HTERT RPE-1 (cell line): ENCODE measurements around the gene HNF1B.
"Not testable (repeated sequence)": the region's sequence is repeated elsewhere in the genome, so short reads cannot be mapped to it uniquely, and the experiment has no call there.

Experiments used
- in situ Hi-C: fragments of 300-500 bp; cut with MboI; formaldehyde crosslinking; loops from 4 replicates; pipeline ENCODE4 v1.14.3; 2020; ENCODE audit warnings: low sequenced_read_pairs

HNF1B gene, protein sequence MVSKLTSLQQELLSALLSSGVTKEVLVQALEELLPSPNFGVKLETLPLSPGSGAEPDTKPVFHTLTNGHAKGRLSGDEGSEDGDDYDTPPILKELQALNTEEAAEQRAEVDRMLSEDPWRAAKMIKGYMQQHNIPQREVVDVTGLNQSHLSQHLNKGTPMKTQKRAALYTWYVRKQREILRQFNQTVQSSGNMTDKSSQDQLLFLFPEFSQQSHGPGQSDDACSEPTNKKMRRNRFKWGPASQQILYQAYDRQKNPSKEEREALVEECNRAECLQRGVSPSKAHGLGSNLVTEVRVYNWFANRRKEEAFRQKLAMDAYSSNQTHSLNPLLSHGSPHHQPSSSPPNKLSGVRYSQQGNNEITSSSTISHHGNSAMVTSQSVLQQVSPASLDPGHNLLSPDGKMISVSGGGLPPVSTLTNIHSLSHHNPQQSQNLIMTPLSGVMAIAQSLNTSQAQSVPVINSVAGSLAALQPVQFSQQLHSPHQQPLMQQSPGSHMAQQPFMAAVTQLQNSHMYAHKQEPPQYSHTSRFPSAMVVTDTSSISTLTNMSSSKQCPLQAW

DNA sequence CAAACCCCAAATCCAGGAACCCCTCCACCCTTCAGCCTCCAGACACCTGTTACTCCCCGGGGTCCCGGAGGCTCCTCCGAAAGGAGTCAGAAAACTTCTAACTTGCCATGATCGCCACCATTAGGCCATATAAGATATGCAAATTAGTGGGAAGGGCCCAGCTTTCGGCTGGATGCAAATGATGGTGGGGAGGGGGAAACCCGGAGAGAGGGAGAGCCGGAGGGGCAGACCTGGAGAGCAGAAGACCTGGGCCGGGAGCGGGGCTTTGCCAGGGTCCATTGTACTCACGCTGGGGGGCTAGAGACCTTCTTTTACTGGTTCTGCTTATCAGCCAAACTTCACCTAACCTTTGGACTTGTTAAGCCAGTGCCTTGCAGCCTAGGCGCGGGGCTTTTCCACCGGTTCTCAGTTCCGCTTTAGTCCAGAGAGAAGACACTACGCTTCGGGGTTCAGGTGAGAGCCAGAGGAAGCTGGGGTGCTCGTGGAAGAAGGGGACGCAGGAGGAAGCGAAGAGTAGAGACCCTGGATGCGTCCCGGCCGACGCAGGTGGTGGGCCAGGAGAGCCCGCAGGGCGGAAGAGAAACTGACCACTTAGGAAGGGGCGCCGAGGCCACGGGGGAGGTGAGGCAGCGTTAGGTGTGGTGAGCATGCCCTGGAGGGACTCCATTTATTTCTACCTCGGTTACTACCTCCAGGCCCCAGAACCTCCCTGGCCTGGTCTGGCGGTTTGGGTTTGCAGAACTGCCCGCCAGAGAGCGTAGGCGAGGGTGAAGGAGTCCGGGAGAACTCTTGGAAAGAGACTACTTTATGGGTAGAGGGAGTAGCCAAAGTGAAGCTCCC is at the start of gene HNF1B:
TSS of gene HNF1B (minus strand) at position 99 of the 840 bp plus-strand sequence. CDS start 175 bp downstream, outside the sequence.
- in situ Hi-C loops = no loop called here

DNA sequence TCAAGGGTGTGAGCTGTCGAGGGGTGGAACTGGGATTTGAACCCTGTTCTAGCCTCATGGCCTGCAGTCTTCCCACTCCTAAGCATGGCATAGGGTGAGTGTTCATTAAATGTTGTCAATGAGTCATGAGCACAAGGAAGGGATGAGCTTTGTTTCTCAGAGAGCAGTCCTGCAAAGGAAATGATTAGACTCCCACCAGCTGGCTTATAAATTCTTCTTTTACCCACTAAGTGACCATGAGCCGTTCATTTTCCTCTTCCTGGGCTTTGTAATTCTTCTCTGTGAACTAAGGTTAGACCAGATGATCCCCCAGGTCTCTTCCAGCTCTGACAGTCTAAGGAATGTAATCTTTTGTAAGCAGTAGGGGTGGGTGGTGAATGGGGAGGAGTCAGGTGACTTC is 47.9 kb upstream of the HNF1B start:
- in situ Hi-C loops = no loop called here

DNA sequence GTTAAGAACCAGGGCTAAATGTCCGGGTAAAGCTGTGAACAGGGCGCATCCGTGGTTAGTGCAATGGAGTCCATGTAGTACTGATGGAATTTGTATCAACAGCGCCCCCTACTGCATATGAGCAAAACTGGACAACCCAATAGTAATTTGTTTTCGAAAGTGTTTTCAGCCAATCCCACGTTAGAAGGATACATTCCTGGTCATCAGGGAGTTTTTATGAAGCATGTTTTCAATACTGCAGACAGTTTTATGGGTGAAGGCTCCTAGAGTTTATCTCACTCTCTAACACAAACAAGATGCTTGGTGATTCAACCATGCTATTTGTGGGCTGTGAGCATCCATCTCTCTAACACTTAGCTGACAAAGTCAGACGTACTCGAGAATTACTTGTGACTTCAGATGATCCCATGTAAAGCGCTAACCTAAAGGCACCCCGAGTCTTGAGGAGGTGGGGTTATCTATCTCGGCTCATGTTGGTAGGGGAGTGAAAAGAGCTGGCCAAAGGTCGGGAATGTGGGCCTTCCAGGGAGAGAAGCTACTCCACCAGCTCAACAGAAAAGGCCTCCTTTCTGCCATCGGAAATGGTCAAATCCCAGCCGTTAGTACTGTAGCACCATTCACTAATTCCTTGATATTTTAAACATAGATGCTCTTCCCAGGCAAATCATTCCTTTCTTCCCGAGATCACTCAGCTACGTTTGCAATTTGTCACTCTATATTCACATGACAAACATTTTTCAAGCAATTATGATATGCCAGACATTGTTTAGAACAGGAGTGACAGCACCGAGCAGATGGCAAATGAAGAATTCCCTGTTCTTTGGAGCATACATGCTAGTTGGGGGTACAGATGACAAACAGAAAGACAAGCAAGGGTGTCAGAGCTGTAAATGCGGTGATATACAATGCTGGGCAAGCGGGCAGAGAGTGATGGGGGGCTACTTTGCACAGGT is 46.9 kb upstream of the HNF1B start:
- in situ Hi-C loops = no loop called here

DNA sequence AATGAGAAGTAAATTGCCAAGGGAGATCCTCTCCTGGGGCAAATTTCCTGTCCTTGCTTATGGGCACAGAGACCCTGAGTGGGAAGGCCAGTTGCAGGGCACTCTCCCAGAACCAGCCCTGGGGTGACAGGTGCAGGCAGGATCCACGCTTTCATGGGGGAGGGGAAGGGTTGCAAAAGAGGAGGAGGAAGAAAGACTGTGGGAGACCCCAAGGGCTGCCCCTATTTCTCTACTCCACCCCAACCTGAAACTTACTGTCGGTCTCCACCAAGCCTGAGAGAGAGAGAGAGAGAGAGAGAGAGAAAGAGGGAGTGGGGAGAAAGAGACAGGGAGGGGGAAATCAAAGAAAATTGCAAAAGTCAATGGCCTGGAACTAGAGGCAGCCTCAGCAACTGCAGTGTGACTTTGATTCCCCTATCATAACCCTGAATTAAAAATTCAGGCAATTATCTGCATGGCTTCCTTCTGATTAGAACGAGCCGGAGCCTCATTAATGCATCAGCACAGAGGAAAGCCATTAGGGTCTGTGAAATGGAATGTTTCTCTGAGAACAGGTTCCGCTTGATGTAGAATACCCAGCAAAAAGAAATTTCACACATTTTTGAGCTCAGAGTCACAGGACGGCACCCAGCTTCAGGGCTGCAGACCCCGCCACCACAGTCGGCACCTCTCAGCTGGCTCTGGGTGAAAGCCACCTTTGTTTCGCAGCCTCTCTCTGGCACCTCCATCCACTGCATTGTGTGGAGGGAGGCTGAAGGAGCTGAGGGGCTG is 45.1 kb upstream of the HNF1B start:
- in situ Hi-C loops = no loop called here

DNA sequence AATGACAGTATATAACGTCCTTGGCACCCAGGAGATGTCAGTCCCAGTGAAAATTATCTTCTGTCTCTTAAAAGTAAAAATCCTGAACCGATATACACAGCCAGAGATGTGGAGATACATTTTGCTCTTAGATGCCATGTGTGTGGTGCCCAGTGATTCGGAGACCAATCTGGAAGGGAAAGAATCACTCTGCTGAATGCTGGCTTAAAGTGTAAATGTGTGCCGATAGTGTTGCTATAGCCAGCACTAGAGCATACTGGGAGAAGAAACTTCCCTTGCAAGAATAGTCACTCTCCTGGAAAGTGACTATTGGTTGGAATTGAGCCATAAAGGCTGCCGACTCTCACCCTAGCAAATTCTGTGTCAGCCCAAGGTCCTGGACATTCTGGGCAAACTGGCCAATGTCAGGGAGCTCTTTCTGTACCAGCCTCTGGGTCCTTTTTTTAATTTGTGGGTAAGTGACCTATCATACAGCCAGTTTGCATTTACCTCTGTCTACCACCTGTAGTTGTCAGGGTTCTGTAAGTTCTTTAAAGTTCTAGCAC is 44.2 kb upstream of the HNF1B start:
- in situ Hi-C loops = no loop called here

DNA sequence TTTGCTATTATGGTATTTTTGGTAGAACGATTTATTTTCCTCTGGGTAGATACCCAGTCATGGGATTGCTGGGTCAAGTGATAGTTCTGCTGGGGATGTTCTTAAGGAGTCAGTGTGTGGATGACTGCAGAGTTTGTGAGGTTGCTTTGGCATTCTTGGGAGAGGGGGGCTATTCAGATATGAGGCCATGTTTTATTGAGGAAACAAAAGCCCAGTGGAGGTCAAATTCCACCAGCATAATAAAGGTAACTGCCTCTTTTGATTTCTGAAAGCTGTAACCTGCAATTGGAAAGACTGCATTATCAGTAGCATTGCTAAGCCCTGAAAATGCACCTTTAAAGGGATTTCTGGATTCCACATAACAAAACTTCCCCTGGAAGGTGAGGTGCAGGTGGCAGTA is 43.7 kb upstream of the HNF1B start:
- in situ Hi-C loops = no loop called here

DNA sequence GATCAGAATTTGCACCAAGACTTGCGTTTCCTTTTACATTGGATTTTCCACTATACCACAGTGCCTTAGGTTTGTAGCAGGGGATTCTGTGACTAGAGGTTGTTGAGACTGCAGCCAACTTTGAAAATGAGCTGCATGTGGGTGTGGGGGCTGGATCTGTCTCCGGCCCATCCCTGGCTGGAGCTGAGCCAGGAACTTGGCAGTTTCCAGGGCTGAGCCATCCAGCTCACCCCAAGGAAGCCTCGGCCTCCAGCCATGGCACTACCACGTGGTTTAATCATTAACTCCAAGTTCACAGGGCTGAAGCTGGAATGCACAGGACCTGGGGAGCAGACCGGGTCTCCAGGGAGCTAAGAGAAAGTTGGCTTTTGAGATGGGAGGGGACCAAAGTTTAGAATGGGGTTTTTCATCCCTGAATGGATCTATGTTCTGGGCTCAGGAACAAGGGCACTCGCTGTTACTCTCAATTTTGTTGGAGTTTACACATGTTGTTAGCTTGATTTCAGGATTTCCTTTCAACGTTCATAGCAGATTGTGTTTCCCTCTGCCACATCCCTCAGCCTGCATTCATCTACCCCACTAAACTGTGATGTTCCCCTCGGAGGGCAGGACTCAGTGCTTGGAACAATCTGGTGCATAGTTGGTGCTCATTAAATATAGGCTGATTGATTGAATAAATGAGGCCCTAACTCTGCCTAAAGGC is 42.3 kb upstream of the HNF1B start:
- in situ Hi-C loops = no loop called here

DNA sequence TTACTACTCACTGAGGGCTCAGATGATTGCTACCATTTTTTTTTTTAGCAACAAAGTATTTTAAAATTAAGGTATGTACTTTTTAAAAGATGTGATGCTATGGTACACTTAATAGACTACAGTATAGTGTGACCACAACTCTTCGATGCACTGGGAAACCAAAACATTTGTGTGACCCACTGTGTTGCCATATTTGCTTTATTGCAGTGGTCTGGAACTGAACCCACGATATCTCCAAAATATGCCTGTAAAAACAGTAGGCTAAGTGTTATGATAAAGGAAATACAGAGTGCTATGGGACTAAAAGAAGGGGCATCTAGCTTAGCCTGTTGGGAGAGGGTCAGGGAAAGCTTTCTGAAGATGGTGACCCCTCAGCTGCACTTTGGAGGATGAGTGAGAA is 41.6 kb upstream of the HNF1B start:
- in situ Hi-C loops = no loop called here

DNA sequence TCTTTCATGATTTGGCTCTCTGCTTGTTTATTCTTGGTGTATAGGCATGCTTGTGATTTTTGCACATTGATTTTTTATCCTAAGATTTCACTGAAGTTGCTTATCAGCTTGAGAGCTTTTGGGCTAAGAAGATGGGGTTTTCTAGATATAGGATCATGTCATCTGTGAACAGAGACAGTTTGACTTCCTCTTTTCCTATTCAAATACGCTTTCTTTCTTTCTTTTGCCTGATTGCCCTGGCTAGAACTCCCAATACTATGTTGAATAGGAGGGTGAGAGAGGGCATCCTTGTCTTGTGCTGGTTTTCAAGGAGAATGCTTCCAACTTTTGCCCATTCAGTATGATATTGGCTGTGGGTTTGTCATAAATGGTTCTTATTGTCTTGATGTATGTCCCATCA is 37.6 kb upstream of the HNF1B start:
- in situ Hi-C loops = not testable (repeated sequence)

DNA sequence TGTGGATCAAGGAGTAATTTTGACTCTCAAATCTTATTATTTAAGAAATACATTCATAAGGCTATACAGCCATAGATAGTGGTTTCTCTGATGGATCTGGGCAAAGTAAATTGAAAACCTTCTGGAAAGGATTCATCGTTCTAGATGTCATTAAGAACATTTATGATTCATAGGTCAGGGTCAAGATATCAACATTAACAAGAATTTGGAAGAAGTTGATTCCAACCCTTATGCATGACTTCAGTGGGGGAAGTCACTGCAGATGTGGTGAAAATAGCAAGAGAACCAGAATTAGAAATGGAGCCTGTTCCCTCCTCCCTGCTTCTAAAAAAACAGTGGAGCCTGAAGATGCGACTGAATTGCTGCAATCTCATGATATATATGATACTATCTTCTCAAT is 36.6 kb upstream of the HNF1B start:
- in situ Hi-C loops = no loop called here

DNA sequence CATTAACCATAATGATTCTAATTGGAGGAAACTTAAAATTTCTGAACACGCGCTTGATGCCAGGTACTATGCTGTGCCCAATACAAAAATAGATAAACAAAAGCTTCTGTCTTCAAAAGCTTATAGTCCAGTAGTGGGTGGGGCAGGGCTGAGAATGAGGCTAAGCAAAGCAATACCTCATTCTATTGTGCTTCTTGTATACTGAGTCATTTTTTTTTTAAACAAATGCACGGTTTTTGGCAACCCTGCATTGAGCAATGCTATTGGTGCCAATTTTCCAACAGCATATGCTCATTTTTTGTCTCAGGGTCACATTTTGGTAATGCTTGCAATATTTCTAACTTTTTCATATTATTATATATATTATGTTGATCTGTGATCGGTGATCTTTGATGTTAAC is 34.7 kb upstream of the HNF1B start:
- in situ Hi-C loops = no loop called here

DNA sequence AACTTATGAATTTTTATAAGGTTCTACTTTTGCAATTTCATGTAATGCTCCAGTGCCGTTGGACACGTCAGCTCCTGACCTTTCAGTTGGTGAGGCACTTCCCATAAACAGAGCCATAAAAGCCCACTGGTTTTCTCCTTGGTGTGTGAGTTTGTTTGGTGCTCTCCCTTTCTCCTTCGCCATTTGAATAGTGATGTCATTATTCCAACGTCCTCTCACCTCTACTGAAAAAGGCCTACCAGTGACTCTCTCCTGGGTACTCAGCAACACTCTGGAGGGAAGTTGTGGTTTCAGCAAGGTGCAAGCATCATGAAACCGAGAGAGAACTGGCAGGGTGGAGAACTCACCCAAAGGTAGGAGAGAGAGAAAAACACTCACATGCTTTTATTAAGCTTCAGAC is 29.6 kb upstream of the HNF1B start:
- in situ Hi-C loops = no loop called here

DNA sequence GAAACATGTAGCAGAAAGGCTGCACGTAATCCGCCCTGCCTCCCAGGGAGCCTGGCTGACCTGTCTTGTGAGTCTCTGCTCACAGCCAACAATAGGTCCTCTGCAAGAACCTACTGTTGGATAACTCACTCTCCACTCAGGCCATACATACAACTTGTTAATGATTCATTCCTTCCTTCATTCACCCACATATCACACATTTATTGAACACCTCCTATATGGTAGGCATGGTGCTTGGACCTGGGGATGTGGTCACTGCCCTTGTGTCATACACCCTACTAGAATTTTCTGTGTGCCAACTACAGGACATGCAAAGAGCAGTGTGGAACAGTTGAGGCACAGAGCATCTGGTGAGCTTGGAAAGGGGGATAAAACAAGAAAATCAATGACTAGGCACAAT is 28.1 kb upstream of the HNF1B start:
- in situ Hi-C loops = no loop called here

DNA sequence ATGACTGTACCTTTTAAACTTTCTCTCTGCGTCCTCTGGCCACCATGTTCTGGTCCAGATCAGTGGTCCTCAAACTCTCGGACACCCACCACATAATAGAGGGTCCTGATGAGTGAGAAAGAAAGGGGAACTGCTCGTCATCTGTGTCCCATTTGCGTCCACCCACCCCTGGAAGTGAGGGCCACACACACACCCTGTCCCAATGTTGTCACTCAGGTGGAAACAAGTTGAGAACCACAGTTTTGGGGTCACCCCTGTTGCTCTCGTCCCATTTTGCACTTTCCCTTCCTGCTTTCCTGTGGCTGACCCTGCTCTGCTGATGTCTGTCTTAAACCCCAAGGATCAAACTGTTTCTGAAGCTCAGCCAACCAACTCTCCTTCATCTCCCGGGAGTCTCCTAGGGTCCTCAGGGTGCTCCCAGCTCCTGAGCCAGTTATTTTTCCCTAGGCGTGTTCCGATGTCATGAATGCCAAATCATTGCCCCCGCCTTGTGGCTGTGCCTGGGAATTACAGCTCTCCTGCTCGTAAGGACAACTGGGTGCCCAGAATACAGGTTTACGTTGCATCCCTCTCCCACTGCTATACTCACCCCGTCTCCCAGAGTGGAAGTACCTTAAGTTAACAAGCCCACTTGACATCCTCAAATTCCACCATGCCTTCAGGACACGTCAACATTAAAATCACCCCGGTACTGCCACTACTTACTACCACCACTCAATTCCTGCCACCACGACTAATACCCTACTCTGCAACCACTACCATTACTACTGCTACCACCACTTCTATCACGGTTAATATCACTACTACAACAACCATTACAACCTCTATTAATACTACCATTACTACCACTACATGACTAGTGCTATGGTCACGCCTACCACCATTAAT is 26.0 kb upstream of the HNF1B start:
- in situ Hi-C loops = no loop called here

DNA sequence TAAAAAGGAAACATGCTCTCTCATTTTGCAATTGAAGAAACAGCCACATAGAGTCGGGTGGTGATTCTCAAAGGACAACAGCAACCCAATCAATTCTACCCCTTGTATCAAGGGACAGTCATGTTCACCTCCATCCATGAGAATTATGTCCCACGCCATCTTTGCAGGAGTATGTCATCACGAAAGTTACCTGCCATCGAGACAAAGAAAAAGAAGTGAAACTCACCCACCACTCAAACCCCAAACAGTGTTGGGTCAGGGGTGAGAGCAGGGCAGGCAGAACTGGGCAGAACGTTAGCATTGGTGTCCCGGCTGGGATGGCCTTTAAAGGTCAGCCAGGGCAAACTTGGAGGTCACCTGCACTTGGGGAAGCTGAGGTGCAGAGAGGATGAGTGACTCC is 24.2 kb upstream of the HNF1B start:
- in situ Hi-C loops = no loop called here

DNA sequence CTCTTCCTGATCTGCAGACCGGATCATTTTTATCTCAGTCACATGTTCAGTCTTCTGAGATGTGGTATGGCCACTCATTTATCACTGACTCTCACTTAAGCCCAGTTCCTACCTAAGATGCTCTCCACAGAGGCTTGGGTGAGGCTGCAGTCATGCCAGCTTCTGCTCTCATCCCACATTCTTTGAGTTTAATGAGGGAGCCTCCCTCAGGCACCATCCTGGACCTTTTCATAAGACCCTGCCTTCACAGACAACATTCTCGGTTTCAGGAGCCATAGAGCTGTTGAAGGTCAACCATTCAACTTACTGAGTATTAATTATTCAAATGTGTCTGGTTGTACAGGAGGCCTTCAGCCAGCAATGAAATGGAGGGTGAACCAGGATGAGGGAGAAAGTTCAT is 23.6 kb upstream of the HNF1B start:
- in situ Hi-C loops = no loop called here

DNA sequence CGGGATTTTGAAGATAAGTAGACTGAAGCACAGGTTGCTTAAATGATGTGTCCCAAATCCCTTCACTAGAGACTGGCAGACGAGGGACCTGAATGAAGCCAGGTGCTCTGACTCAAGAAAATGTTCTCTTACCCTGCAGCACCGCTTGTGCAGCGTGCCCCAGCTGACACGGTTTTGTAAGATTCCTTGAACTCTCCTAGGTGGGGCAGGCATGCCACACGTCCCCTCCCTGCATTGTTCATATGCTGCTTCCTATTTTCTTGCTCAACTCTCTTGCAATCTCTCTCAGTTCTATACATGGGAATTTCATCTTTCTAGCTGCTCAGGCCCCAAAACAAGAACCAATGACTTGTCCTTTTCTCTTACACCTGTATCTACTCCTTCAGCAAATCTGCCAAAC is 22.1 kb upstream of the HNF1B start:
- in situ Hi-C loops = no loop called here

DNA sequence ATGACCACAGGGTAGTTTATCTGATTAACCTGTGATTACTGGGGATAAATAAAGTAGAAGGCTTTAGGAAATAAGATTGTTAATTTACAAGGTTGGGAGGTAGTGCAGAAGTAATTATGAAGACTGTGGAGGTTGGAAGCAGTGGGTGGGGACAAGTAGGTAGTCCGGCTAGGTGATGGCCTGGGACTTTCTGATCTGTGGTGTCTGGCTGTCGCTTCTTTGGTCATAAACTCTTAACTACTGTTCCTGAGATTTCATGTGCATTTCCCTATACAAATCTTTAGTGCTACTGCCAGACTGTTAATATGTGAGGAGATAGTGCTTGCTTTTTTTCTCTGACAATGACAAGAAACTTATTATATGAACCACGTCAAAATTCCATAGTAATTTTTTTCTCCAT is 19.5 kb upstream of the HNF1B start:
- in situ Hi-C loops = no loop called here
